ENCODE measurements around the gene CARHSP1. TPM values are rescaled to one million over a fixed set of nuclear protein-coding genes. Genes with fewer than 3 reads are reported as not detected.

The CARHSP1 gene
- total RNA-seq, 4 donors from 2014 or later = 47.3 to 75.6 (median 63.8) TPM

DNA sequence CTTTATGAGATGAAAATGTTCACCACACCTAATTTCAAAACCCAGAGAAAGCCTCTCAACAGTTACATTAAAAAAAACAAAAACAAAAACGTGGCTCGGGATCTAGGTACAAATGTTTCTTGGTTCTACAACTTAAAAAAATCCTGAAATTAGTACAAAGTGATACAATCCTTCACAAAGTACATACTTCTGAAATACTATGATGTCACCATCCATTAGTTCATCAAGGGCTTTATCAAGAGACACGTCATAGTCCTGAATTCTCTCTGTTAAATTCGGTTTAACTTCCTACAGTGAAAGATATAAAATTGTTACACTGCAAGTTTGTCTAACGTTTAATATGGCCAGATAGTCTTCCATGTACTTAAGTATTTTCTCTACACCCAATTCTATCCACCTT, 31.5 kb upstream of the CARHSP1 start:
- TF ChIP-seq, protein P1, sequence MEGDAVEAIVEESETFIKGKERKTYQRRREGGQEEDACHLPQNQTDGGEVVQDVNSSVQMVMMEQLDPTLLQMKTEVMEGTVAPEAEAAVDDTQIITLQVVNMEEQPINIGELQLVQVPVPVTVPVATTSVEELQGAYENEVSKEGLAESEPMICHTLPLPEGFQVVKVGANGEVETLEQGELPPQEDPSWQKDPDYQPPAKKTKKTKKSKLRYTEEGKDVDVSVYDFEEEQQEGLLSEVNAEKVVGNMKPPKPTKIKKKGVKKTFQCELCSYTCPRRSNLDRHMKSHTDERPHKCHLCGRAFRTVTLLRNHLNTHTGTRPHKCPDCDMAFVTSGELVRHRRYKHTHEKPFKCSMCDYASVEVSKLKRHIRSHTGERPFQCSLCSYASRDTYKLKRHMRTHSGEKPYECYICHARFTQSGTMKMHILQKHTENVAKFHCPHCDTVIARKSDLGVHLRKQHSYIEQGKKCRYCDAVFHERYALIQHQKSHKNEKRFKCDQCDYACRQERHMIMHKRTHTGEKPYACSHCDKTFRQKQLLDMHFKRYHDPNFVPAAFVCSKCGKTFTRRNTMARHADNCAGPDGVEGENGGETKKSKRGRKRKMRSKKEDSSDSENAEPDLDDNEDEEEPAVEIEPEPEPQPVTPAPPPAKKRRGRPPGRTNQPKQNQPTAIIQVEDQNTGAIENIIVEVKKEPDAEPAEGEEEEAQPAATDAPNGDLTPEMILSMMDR (IDR thresholded peaks at IDR 0.05; ENCODE audit: low read depth) = no peak

DNA sequence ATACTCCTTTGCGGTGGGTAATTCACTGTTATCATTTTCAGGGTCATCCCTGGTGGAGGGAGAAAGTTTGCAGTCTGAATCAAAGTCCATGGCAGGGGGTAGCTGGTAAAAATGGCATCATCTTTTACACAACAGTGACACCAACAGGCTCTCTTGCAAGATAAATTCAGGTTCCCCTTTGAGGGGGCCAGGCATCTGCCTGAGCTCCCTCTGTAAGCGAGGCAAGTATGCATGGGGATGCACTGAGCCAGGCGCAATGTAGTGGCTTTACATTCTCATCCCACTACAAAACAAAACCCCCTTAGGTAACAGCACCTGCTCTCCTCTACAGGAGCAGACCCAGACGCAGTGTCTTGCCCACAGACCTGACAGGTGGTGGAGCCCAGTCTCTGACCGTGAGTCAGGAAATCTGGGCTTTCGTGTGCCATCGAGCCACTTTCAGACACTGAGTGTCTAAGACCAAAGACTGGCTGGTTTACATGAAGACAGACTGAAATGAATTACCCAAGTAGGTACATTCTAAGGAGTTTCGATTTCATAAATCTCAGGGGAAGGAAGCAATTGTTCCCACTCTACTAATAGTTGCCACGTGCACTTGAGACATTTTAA, 31.0 kb upstream of the CARHSP1 start:
- TF ChIP-seq, protein P1 (IDR thresholded peaks at IDR 0.05; ENCODE audit: low read depth) = no peak

DNA sequence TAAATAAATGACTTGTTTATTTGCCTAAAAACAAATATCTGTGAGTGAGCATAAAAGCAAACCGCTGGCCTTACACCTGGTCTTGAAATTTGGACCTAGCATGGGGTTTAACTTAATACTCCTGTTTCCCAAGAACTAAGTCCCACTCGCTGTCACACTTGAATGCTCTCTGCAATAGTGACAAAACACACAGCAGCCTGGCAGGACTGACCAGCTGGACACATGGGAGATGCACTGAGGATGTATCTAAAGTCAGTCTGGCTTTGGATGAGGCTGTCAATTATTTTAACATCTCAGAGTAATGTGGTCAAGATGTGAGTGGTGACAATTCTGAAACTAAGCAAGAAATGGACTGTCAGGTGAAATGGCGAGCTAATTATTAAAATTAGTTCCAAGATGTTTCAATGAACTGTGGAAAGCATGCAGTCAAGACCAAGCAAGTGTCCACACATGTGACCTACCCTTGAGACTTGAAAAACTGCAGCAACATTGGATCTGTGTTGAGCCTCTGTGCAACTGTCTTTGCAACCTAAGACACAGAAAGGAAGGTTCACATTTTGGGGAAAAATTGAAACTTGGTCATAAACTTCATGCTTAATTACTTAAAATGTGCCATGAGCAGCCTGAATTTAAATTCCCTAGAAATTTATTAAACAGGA, 30.0 kb upstream of the CARHSP1 start:
- TF ChIP-seq, protein P1 (IDR thresholded peaks at IDR 0.05; ENCODE audit: low read depth) = no peak

DNA sequence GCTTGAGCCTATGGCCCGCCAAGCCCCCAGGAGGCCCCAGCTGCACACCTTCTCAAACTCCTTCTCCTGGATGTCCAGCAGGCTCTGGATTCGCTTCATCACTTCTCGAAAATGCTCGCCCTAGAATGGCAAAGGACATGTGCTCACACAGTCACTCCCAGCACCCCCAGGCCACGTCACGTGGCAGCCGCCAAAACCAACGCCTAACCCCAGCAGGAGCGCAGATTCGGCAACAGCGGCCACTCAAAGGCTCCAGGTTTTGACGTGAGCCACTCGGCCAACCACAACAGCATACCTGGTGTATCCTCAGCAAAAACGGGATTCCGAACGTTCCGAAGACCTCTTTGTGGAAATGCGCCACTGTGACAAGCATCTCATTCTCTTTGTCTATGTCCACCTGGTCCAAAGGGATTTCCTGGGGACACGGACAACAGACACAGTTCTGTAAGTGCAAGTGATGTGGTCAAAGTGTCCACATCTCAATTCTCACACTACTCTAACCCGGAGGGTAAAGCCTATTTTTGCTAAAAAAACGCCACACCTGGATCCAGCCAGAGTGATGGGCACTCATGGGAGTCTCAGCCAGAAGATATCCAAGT, 26.0 kb upstream of the CARHSP1 start:
- TF ChIP-seq, protein P1 (IDR thresholded peaks at IDR 0.05; ENCODE audit: low read depth) = no peak

DNA sequence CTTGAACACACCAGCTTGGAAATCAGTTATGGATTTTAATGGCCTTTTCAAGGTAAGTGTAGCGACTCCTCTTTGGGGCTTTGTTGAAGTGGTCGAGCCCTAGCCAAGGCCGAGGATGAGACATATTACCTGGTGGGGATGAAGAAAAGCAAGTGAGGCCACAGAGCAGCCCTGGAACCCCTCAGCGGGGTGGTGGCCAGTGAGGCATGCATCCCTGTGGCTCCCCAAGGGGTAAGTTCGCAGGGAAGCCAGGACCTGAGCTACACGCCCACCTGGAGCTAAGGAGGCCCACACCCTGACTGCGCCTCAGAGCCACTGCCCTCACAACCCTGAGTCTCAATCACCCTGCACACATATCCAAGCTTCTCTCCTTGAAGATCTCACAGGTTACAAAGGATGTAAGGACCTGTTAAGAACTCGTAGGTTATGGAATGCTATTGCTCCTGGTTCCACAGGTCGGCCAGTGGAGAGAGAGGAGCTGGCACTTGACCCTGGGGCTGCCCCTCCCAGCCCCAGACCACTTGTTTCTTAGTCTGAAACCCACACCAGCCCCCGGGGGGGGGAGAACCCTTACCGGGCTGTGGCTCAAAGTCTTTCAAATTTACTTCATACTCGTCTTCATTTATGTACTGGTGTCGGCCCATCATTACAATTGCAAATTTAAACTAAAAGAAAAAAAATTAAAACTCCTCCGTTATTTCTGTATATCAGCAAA, 25.3 kb upstream of the CARHSP1 start:
- TF ChIP-seq, protein P1 (IDR thresholded peaks at IDR 0.05; ENCODE audit: low read depth) = no peak

DNA sequence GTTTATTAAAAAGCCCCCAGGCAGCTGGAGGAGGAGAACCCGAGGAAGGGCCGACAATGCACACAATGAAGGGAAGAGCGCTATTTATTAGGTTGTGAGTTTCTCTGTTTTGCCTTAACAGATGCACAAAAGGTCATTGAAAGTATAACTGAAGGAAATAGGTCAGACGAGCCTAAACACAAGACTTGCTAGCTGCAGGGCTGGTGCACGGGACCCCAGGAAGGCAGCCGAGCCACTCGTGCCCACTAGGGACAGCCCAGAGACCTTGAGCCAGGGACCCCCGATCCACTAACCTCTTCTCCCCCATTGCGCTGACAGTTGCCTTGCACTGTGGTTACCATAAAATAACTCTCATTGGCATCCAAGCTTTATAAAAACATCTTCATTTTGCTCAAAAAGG, 24.6 kb upstream of the CARHSP1 start:
- TF ChIP-seq, protein P1 (IDR thresholded peaks at IDR 0.05; ENCODE audit: low read depth) = no peak

DNA sequence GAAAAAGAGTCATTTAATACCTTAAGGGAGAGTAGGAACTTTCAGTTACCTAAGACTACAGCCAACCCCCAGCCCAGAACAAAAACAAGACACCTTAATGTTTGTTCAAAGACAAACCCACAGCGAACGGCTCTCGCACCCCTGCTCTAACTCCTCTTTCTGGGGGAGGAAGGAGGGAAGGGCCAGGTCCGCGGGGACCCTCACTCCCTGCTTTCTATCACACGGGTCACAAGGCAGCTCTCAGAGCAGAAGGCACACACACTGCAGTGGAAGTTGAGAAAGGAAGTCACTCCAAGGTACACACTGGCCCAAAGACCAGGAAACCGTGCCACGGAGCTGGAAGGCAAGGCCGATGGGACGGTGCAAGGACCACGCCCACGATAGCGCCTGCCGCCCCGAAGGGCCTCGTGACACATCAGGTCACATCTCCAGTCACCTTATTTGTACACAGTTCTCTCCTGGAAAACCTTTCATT, 23.3 kb upstream of the CARHSP1 start:
- TF ChIP-seq, protein P1 (IDR thresholded peaks at IDR 0.05; ENCODE audit: low read depth) = no peak
